Erythroblast (primary cell): ENCODE data around the gene GPAT3.

Source experiments
- GATA1 ChIP-seq: IDR thresholded peaks from 2 replicates; pipeline ENCODE4 v1.6.1; 2011; ENCODE audit warnings: low read depth, mild to moderate bottlenecking, control low read depth, low read length, moderate library complexity
- POLR2A ChIP-seq: IDR thresholded peaks from 2 replicates; pipeline ENCODE4 v1.6.1; 2011; ENCODE audit warnings: mild to moderate bottlenecking, low read length

- TF ChIP-seq POLR2A: no peak
- TF ChIP-seq GATA1: no peak
Measured at GRCh38 chr4:83548151-83548905, 12.4 kb downstream of the GPAT3 start.
